Non-pigmented ciliary epithelial cell (primary cell): Measurements from ENCODE around the gene AJM1.
A peak's percentile ranks its signal among the peaks of the same experiment; 100 is the strongest.

Experiments
- DNase-seq: peaks from one replicate; pipeline ENCODE4 v3.0.0-alpha.2; 2010; ENCODE audit warnings: low read depth

Gene AJM1

DNA sequence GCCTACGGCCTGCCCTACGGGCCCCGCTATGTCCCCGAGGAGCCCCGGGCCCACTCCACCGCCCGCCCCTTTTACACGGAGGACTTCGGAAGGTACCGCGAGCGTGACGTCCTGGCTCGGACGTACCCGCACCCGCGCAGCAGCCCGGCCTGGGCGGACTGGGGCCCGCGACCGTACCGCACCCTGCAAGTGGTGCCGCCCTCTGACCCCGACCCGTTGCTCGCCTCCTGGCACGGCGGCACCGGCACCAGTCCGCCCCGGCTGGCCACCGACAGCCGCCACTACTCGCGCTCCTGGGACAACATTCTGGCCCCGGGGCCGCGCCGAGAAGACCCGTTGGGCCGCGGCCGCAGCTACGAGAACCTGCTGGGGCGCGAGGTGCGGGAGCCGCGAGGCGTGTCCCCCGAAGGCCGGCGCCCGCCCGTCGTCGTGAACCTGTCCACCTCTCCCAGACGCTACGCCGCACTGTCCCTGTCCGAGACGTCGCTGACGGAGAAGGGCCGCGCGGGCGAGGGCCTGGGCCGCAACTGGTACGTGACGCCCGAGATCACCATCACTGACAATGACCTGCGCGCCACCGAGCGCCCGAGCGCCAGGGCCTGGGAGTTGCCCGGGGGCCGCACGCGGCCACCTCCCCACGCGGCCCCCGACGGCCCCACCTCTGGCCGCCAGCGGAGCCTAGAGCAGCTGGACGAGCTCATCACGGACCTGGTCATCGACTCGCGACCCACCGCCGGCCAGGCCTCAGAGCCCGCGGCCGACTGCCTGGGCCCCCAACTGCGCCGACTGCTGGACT lies 3.4 kb downstream of the AJM1 start:
- no peak for DNase-seq

DNA sequence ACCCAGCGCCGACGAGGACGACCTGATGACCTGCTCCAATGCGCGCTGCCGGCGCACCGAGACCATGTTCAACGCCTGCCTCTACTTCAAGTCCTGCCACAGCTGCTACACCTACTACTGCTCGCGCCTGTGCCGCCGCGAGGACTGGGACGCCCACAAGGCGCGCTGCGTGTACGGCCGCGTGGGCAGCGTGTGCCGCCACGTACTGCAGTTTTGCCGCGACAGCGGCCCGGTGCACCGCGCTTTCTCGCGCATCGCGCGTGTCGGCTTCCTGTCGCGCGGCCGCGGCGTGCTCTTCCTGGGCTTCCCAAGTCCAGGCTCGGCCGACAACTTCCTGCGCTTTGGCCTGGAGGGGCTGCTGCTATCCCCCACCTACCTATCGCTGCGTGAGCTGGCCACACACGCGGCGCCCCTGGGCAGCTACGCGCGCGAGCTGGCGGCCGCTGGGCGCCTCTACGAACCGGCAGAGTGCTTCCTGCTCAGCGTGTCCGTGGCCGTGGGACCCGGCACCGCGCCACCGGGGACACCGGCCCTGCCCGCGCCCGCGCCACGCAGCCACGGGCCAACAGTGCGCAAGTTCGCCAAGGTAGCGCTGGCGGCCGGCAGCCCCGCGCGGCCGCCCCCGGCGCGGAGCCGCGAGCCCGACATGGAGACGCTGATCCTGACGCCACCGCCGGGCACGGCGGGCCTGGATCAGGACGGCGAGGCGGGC lies 4.3 kb downstream of the AJM1 start:
- DNase-seq = no peak

DNA sequence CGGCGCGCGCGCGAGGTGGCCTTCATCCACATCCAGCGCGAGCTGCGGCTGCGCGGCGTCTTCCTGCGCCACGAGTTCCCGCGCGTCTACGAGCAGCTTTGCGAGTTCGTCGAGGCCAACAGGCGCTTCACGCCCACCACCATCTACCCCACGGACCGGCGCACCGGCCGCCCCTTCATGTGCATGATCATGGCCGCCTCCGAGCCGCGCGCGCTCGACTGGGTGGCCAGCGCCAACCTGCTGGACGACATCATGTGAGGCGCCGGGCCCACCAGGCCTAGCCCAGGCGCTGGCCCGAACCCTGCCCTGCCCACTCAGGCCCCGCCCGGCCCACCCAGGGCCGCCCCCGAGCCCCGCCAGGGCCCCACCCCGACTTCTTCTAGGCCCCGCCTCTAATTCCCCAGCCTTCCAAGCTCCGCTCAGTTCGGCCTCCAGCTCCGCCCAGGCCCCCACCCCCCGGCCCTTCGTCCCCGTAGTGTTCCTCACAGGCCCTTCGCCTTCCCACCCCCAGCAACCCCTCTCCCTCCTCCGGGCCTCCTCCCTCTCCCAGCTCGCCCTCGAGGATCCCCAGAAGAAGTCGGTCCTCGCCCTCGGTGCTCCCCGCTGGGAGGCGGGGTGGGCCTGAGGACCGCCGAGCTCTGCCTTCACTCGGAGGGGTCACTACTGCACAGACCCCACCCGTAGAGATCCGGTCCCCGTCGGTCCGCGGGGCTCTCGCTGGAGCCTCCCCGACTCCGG lies 5.0 kb downstream of the AJM1 start:
- no peak for DNase-seq

DNA sequence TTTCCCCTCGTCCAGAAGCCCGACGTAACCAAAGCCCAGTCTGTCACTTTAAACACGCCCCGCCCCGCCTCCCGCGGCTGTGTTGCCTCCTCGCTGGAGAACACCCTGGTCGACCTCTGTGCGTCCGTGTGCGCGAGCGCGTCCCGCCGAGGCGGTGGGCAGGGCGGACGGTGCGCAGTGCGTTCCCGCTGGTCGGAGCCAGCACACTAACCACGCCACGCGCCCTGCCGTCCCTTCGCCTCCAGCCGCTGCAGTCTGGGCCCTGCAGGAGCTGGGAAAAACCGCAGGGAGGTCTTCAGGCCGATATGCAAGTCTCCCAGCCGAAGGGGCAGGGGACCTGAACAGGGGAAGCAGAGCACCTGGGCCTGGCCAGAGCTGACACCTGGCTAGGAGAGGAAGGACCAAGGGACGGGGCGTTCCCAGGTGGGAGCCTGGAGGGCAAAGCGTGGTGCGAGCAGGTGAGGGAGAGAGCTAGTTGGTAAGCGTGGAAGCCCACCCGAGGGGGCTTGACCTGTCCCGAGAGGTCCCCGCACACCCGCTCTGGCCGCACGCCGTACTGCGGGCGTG lies 5.6 kb downstream of the AJM1 start:
- DNase-seq = no peak

DNA sequence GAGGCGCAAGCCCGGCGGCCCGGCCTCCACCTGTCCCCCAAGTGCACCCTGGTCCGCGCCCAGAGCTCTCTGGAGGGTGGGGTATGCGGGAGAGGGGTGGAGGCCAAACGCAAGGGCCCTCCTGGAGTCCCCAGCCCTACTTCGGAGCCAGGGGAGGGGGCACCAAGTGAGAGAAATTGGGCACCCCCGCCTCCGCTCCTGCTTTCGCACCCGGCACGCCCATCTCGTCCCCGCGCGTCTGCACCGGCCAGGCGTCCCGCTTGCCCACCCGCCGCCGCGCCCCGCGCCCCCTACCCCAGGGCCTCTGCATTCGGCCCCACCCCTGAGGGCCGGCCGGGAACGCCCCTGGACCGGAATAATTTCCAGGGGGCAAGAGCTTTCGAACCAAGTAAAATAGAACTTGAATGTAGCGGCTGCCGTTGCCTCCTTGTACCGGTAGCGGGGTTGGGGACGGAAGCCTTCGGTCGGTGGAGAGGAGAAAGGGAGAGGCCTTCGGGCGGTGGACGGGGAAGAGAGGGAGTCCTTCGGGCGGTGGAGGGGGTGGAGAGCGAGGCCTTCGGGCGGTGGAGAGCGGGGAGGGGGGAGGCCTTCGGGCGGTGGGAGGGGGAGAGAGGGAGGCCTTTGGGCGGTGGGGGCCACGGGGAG lies 6.2 kb downstream of the AJM1 start:
- DNase-seq = no peak

DNA sequence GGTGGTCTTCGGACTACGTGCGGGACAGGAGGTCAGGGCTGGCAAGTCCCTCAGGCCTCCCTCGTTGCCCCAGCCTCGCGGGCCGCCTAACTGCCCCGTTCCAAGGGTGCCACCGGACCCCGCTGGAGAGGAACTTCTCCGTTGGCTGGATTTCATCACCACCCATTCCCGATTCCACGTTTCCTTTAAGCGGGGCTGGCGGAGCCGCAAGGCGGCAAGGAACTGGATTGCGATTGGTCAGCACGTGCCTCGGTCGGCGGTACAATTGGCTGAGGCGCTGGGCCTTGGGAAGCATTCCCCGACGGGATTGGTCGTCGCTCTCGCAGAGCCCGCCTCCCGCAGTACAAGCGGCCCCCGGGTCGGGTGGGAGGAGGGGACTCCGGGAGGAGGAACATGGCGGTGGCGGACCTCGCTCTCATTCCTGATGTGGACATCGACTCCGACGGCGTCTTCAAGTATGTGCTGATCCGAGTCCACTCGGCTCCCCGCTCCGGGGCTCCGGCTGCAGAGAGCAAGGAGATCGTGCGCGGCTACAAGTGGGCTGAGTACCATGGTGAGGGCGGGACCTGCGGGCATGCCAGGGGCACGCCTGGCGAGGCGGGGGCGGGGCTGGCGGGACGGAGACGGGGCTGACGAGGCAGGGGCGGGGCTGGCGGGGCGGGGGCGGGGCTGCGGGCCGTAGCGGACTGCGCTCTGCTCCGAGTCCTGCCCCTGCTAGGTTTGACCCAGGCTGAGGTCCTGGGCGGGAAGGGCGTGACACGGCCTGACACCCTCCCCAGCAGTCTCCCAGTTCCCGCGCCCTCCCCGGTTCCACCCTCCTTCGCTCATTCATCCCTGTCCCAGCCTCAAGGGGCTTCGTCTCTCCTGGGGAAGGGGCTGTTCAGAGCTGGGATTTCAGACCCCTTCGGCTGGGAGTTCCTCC lies 7.0 kb downstream of the AJM1 start, which contains the start of gene PHPT1:
PHPT1 (plus strand) TSS at position 372 of the 922 bp plus-strand sequence; CDS start at position 394, 22 bp downstream.
- DNase-seq = peak; percentile 96

DNA sequence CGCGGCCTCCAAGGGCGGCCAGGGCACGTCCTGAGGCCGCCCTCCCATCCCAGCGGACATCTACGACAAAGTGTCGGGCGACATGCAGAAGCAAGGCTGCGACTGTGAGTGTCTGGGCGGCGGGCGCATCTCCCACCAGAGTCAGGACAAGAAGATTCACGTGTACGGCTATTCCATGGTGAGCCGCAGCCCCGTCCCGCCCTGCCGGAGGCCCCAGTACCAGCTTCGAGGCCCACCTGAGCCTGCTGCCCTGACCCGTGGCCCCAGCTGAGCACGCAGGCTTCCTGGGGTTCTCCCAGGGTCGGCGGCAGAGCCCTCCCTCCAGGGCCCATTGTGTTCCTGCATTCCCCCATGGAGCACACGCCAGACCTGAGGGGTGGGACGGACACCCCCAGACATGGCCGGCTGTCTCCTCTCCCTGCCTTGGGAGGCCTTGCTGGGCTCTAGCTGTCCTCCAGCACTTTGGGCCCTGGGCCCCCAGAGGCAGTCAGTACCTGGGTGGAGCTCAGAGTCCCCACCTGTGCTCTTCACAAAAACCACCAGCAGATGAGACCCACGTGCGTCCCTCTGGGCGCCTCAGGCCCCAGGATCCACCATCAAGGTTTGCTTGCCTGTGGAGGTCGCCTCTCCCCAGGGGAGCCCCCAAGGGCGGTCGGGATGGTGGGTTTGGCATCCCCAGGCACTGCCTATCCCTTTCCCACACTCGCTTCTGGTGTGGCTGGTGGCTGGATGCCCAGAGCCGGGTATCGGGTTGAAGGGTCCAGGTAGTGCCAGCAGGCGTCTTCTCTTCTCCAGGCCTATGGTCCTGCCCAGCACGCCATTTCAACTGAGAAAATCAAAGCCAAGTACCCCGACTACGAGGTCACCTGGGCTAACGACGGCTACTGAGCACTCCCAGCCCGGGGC lies 7.9 kb downstream of the AJM1 start:
- no peak for DNase-seq

DNA sequence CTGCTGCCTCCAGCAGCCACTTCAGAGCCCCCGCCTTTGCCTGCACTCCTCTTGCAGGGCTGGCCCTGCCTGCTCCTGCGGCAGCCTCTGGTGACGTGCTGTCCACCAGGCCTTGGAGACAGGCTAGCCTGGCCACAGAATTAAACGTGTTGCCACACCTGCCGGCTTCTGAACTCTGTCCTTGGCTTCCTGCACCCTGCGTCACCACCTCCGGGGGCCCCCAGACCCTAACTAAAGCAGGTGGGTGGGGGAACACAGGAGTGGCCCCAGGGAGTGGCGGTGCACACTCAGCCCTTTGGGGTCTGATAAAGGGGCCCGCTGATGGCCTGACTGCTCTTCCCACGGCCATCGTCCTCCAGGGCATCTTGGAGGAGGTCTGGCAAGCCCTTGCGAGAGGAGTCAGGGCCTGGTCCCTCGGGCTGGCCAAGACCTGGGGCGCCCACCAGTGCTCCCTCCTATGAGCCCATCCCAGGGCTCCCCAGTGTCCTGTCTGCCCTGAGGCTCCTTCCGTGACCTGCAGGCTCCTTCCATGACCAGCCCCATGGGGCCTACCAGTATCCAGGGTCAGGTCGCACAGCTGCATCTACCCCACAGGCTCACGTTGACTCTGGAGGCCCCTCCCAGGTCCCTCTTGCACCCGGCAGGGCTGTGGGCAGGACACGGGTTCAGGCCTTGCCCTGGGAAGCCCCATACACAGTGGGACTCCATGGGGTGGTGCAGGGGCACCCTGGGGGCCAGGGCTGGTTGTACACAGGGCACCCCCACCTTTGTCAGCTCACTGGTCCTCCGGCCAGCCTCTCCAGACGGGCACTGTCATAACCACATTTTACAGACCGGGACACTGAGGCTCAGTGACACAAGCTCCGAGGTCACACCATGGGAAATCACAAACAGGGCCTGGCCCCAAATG lies 8.8 kb downstream of the AJM1 start:
- no peak for DNase-seq

DNA sequence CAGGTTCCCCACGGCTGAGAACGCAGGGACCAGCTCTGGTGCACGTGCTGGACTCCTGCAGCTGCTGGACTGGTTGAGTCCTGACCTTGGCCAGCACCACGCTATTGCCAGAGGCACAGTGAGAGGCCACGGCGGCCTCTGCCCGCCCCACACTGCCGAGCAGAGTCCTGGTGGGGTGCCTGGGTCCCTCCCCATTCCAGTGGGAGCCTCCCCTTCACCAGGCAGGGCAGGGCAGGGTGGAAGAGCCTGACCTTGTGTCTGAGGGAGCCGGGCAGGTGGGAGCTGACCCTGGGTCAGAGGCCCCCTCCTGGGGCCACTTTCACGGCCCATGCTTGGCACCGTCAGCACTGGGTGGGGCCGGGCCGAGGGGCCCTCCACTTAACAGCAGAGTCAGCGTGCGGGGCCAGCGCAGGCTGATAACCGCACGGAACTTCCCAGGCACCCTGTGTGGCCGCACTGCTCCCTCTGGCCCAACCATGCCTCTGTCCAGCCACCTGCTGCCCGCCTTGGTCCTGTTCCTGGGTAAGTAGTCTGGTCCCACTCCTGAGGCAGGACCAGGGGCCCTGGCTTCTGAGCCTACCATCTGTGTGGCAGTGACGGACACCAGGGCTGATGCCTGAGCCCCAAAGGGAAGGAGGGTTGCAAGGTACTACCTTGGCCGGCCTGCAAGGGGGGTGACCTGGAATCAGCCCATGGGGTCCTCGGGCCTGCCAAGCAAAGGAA lies 9.8 kb downstream of the AJM1 start, which contains the start of gene MAMDC4:
MAMDC4 (plus strand) TSS at position 406 of the 723 bp plus-strand sequence; CDS start at position 477, 71 bp downstream.
- no peak for DNase-seq

DNA sequence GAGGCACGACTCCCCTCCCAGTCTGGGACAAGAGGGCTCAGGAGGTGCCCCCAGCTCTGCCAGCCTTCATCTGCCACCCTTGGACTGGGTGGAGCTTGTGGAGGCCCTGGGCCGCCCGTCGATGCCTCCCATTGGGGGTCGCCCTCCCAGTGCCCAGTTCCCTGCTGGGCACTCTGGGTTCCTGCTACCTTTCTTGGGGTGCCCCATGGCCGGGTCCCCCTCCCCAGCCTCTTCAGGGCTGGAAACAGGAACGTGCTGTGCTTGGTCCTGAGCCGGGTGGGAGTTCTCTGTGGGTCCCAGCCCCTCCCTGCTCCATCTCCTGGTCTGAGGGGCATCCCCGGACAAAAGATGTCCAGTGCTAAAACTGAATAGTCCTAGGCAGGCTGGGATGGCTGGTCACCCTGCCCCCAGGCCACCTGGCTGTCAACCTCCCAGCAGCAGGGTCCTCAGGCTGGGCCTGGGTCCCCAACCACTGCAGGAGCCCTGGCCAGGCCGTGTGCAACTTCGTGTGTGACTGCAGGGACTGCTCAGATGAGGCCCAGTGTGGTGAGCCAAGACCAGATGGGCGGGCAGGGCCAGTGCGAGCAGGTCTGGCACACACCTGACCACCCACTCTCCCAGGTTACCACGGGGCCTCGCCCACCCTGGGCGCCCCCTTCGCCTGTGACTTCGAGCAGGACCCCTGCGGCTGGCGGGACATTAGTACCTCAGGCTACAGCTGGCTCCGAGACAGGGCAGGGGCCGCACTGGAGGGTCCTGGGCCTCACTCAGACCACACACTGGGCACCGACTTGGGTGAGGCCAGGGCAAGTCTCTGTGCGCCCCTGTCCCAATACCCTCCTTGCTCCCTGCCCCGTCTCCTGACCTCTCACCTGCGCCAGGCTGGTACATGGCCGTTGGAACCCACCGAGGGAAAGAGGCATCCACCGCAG lies 10.7 kb downstream of the AJM1 start:
- DNase-seq = no peak

DNA sequence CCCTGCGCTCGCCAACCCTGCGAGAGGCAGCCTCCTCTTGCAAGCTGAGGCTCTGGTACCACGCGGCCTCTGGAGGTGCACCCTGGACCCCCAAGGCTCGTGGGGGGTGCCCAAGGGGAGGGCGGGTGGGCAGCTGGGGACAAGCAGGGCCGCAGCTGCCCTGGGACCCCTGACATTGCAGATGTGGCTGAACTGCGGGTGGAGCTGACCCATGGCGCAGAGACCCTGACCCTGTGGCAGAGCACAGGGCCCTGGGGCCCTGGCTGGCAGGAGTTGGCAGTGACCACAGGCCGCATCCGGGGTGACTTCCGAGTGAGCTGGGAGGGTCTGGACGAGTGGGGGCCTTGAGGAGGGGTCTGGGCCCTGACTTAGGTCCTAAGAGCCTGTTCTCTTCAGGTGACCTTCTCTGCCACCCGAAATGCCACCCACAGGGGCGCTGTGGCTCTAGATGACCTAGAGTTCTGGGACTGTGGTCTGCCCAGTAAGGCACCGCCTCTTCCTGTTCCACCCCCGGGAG lies 11.4 kb downstream of the AJM1 start:
- no peak for DNase-seq

DNA sequence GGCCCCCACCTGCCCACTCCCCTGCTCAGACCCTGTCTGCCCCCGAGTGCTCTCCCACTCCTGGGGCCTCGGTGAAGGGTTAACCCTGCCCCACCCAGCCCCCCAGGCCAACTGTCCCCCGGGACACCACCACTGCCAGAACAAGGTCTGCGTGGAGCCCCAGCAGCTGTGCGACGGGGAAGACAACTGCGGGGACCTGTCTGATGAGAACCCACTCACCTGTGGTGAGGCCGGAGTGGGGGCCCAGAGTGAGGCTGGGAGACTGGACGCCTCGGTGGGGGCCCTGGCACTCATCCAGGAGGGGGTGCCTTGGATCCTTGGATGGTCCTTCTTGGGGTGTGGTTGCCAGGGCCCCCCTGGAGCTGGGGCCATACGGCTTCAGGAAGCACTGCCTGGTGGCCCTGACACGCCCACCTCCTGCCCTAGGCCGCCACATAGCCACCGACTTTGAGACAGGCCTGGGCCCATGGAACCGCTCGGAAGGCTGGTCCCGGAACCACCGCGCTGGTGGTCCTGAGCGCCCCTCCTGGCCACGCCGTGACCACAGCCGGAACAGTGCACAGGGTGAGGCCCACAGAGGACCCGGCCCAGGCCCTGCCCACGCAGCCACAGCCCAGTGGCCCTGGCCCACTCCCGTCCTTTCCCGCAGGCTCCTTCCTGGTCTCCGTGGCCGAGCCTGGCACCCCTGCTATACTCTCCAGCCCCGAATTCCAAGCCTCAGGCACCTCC lies 12.0 kb downstream of the AJM1 start:
- no peak for DNase-seq

DNA sequence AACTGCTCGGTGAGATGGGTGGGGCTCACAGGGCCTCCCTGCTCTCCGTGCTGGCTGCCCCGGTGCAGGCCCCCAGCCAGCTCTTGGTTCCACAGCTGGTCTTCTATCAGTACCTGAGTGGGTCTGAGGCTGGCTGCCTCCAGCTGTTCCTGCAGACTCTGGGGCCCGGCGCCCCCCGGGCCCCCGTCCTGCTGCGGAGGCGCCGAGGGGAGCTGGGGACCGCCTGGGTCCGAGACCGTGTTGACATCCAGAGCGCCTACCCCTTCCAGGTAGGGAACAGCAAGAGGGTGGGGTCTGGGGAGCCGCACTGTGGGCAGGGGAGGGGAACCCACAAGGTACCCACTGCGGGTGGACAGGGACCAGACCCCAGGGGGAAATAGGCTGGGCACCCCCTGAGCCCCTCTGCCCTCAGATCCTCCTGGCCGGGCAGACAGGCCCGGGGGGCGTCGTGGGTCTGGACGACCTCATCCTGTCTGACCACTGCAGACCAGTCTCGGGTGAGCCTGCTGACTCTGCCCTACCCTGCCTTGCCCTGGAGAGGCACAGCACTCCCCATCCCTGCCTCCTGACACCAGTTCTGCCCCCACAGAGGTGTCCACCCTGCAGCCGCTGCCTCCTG lies 12.7 kb downstream of the AJM1 start:
- DNase-seq = no peak

DNA sequence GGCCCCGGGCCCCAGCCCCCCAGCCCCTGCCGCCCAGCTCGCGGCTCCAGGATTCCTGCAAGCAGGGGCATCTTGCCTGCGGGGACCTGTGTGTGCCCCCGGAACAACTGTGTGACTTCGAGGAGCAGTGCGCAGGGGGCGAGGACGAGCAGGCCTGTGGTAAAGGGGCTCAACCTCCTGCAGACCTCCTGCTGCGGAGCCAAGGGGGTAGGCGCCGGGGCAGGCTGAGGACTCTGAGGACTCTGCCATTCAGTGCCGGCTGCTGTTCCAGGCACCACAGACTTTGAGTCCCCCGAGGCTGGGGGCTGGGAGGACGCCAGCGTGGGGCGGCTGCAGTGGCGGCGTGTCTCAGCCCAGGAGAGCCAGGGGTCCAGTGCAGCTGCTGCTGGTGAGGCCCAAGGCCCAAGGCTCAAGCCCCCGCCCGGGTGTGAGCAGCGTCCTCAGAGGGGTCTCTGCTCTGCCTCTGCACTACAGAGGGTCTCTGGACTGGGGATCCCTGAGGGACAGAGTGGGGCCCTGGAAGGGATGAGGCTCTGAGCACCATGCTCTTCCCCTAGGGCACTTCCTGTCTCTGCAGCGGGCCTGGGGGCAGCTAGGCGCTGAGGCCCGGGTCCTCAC lies 13.3 kb downstream of the AJM1 start:
- no peak for DNase-seq

DNA sequence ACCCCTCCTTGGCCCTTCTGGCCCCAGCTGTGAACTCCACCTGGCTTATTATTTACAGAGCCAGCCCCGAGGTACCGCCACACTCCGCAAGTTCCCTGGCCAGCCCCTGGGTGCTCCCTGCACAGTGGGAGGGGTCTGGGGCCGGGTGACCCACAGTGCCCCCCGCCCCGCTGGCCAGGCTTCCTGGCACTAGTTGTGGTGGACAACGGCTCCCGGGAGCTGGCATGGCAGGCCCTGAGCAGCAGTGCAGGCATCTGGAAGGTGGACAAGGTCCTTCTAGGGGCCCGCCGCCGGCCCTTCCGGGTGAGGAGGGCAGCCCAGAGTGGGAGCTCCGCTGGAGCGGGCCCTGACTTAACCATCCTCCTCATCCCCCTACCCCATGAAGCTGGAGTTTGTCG lies 13.8 kb downstream of the AJM1 start:
- DNase-seq = no peak
